GM12878 (cell line): ENCODE results near the gene ATP6V1F. TPM values are rescaled to one million over a fixed set of nuclear protein-coding genes. Genes with fewer than 3 reads are reported as not detected.

Experiments used
- ATAC-seq: fragments of 200-7000 bp; cut with Tn5 transposase; 3 replicates; pipeline ENCODE4 v1.9.1; 2020; ENCODE audit warnings: mild to moderate bottlenecking, moderate library complexity
- BruUV-seq: library from RNA; stranded (reverse); fragments of 400-500 nt; replicated peaks from 2 replicates; lab custom pipeline; 2021; lab: Mats Ljungman, UMichigan
- CTCF ChIA-PET: fragments of 300-600 bp; sonication (Branson Sonifier 250); formaldehyde crosslinking; extraction: SDS; loops from one replicate; lab custom pipeline; 2021; ENCODE audit warnings: inconsistent platforms; lab: Yijun Ruan, JAX
- POLR2A ChIA-PET: fragments of 350-600 bp; formaldehyde crosslinking; extraction: SDS; loops from one replicate; lab custom pipeline; 2021; ENCODE audit warnings: inconsistent platforms; lab: Charles Lee
- RAD21 ChIA-PET: fragments of 300-600 bp; sonication (Branson Sonifier 250); formaldehyde crosslinking; loops from one replicate; lab custom pipeline; 2023; ENCODE audit warnings: antibody characterized with exemption; ENCODE audit not compliant: unreplicated experiment; lab: Charles Lee
- SMC1A ChIA-PET: fragments of 300-600 bp; sonication (Branson Sonifier 250); formaldehyde crosslinking; loops from one replicate; lab custom pipeline; 2023; ENCODE audit not compliant: unreplicated experiment, uncharacterized antibody; lab: Charles Lee
- DNase-seq: peaks from one replicate; pipeline ENCODE4 v3.0.0-alpha.2; 2011; ENCODE audit warnings: low read depth, low spot score
- FAIRE-seq: peaks from 3 replicates; lab custom pipeline; 2011; peaks lifted over from hg19 to GRCh38; lab: Jason Lieb, UNC
- H2AFZ ChIP-seq: 2 replicates; pipeline ENCODE4 v1.6.0; 2011; ENCODE audit warnings: low read depth, low read length, control low read depth; ENCODE audit not compliant: control insufficient read depth
- H3K27ac ChIP-seq: 2 replicates; pipeline ENCODE4 v1.5.1; 2011; ENCODE audit warnings: control low read depth; ENCODE audit not compliant: control insufficient read depth, insufficient read depth
- H3K27me3 ChIP-seq, 2 experiments: replicated peaks in 1 of 2; 2 replicates each; pipeline versions ENCODE4 v1.6.0 to v1.6.1; 2011; ENCODE audit warnings: low read length in 1 of 2; ENCODE audit not compliant: control insufficient read depth in 2 of 2, insufficient read depth in 2 of 2
- H3K36me3 ChIP-seq, 2 experiments: 2 replicates each; pipeline ENCODE4 v1.5.1; 2011; ENCODE audit warnings: low read length in 1 of 2; ENCODE audit not compliant: control insufficient read depth in 2 of 2, insufficient read depth in 2 of 2
- H3K4me1 ChIP-seq: 2 replicates; pipeline ENCODE4 v1.6.1; 2011; ENCODE audit warnings: mild to moderate bottlenecking, low read length, moderate library complexity, mixed read lengths; ENCODE audit not compliant: control insufficient read depth, insufficient read depth
- H3K4me2 ChIP-seq: 2 replicates; pipeline ENCODE4 v1.6.0; 2011; ENCODE audit warnings: control low read depth; ENCODE audit not compliant: control insufficient read depth, insufficient read depth
- H3K4me3 ChIP-seq: fragments of 200-600 bp; sonication (generic); 2 replicates; pipeline ENCODE4 v1.5.1; 2016
- H3K79me2 ChIP-seq: 2 replicates; pipeline ENCODE4 v1.6.0; 2011; ENCODE audit warnings: low read length; ENCODE audit not compliant: control insufficient read depth, insufficient read depth
- H3K9ac ChIP-seq: 2 replicates; pipeline ENCODE4 v1.8.0; 2011; ENCODE audit warnings: low read length, control low read depth, mixed read lengths; ENCODE audit not compliant: control insufficient read depth, insufficient read depth
- H3K9me3 ChIP-seq: replicated peaks from 3 replicates; pipeline ENCODE4 v1.5.1; 2011; ENCODE audit warnings: mild to moderate bottlenecking, low read length; ENCODE audit not compliant: control insufficient read depth, insufficient read depth
- H4K20me1 ChIP-seq: 2 replicates; pipeline ENCODE4 v1.6.0; 2011; ENCODE audit not compliant: control insufficient read depth, insufficient read depth
- NFYA ChIP-seq: IDR thresholded peaks from 2 replicates; pipeline ENCODE4 v1.6.1; 2011; ENCODE audit warnings: low read depth, mild to moderate bottlenecking, low read length, improper control_type of control experiment, borderline replicate concordance
- POLR2A ChIP-seq: IDR thresholded peaks from 2 replicates; pipeline ENCODE4 v1.6.1; 2011; ENCODE audit warnings: low read depth, mild to moderate bottlenecking, low read length
- RFX5 ChIP-seq: IDR thresholded peaks from 2 replicates; pipeline ENCODE4 v1.6.1; 2011; ENCODE audit warnings: low read depth, low read length, improper control_type of control experiment
- SIX5 ChIP-seq: IDR thresholded peaks from 2 replicates; pipeline ENCODE4 v1.6.1; 2011; ENCODE audit warnings: mild to moderate bottlenecking, low read depth, low read length, moderate library complexity; ENCODE audit not compliant: severe bottlenecking
- TCF12 ChIP-seq: IDR thresholded peaks from 2 replicates; pipeline ENCODE4 v1.6.1; 2011; ENCODE audit warnings: low read depth, mild to moderate bottlenecking, low read length
- ZBED1 ChIP-seq: IDR thresholded peaks from 2 replicates; pipeline ENCODE4 v1.6.1; 2016; ENCODE audit warnings: borderline replicate concordance
- WGBS: methylation state at CpG from one replicate; pipeline ENCODE4 v1.1.6; 2016; ENCODE audit warnings: low lambda C conversion rate; ENCODE audit not compliant: insufficient replicate concordance, insufficient coverage; ENCODE audit errors: missing lambda C conversion rate; 5-methylcytosine and 5-hydroxymethylcytosine counted together
- in situ Hi-C: fragments of 300-500 bp; cut with MboI; formaldehyde crosslinking; loops from 9 replicates; pipeline ENCODE4 v1.14.3; 2018; ENCODE audit warnings: mixed read lengths
- intact Hi-C: fragments of 100-400 bp; cut with micrococcal nuclease; formaldehyde crosslinking; loops from one replicate; pipeline ENCODE4 v1.14.2; 2022; ENCODE audit not compliant: unreplicated experiment
- polyA plus RNA-seq, 11 experiments: library from polyadenylated mRNA; depleted of rRNA in 4 of 11; unstranded in 6 of 11; stranded (reverse) in 5 of 11; fragments of >200 nt; fragmentation: Nextera tagmentation in 4 of 11; fragmentation: Illumina TruSeq in 1 of 11; extraction: Ambion mirVana in 4 of 11; extraction: Trizol in 1 of 11; gene quantifications; 1 replicate in 1 of 11; 2 replicates in 10 of 11; pipeline versions ENCODE4 v1.2.1 to v1.2.3, GENCODE V29; 2011 to 2016; ENCODE audit warnings: inconsistent platforms in 2 of 11, missing spikeins in 2 of 11, low read depth in 1 of 11
- total RNA-seq, 4 experiments: library from RNA; depleted of rRNA in 3 of 4; stranded (reverse); fragments of >200 nt in 3 of 4; fragmentation: Illumina TruSeq in 1 of 4; extraction: Trizol in 1 of 4; gene quantifications; 2 replicates each; pipeline versions ENCODE4 v1.2.1 to v1.2.3, GENCODE V29; 2013 to 2021
- TF ChIP-seq, protein P1 (sequence below): IDR thresholded peaks from 2 replicates; pipeline ENCODE4 v1.6.1; 2012; ENCODE audit warnings: mild to moderate bottlenecking, low read depth, low read length

The ATP6V1F gene
- total and polyA plus RNA-seq, 10 of the 15 experiments (the other 5 are each of a cell fraction or from before 2014, with no cell fraction given) = 111 to 343 (median 203) TPM

DNA sequence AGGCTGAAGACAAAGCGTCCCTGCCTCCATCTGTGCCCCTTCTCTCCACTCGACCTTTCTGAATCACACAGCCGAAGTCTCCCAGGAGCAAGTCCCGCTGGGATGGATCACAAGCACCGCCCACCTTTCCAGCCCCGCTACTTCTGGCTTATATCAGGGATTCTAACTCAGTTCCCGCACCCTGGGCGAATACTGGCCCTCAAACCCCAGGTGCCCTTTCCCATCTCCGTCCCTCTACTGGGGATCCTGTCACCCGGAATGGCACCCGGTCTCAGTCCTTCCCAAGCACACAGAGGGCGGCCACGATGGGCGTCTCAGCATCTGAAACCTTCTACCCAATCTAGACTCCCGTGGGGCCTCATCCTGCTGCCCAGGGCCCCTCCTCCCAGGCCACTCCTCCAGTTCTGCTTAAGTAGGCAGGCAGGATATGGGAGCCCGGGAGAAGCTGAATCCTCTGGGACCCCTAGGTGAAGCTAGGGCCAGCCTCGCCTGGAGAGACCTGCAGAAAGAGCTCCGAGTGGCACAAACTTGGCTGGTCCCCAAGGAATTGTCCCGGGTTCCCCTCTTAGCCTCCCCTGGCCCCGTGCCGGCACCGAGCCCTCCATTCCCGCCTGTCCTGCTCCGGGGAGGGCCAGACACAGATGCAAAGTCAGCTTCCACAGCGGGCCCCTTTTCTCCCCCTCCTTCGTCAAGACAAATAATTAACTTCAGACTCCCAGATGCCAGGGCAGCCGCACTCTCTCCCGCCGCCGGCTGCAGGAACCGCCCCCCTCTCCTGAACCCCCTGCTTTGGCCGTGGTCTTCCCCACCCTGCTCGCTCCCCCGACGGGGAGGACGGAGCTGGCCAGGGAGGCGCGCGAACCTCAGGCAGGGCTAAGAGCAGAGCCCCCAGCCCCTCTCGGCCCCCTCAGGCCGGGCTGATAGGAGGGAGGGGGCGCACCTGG, 47.2 kb downstream of the ATP6V1F start:
- in situ Hi-C loops = loop anchor here (5.0 kb wide), 2 partner anchors 182 to 302 kb away; no protein-coding TSS in a partner anchor

More for the DNA sequence above, 47.2 kb downstream of the ATP6V1F start:
- ATAC-seq (no peak), DNase-seq (no peak), FAIRE-seq (no peak)
- SMC1A ChIA-PET = interaction anchor here (0.8 to 2.4 kb wide), 3 partner anchors 27 to 182 kb away, joined by 3 to 9 read pairs (median 4); no protein-coding TSS in a partner anchor
- Histone ChIP-seq H3K9me3 (no peaks in the 10 kb centered on the region), H3K79me2 (no peaks in the 10 kb centered on the region), H3K36me3 (no peaks in the 10 kb centered on the region), H4K20me1 (no peaks in the 10 kb centered on the region), H3K9ac (no peak overlapping the region), H3K4me2 (no peak overlapping the region), H2AFZ (no peak overlapping the region), H3K27me3 (no peaks in the 10 kb centered on the region), H3K4me3 (no peak overlapping the region), H3K4me1 (peaks cover 15% of the 10 kb centered on the region), H3K27ac (no peak overlapping the region)
- BruUV-seq = no TSS peak
- intact Hi-C loops = no loop called here
- POLR2A ChIA-PET = interaction anchor here (4.4 kb wide), 1 partner anchor 30 kb away, joined by 23 read pairs; no protein-coding TSS in a partner anchor
- CTCF ChIA-PET = interaction anchor here (0.6 to 5.3 kb wide), 5 partner anchors 13 to 180 kb away, joined by 3 to 41 read pairs (median 3); no protein-coding TSS in a partner anchor
- TF ChIP-seq RFX5 (no peak), SIX5 (no peak), ZBED1 (no peak), TCF12 (no peak), POLR2A (no peak), NFYA (no peak)
- TF ChIP-seq, protein P1, sequence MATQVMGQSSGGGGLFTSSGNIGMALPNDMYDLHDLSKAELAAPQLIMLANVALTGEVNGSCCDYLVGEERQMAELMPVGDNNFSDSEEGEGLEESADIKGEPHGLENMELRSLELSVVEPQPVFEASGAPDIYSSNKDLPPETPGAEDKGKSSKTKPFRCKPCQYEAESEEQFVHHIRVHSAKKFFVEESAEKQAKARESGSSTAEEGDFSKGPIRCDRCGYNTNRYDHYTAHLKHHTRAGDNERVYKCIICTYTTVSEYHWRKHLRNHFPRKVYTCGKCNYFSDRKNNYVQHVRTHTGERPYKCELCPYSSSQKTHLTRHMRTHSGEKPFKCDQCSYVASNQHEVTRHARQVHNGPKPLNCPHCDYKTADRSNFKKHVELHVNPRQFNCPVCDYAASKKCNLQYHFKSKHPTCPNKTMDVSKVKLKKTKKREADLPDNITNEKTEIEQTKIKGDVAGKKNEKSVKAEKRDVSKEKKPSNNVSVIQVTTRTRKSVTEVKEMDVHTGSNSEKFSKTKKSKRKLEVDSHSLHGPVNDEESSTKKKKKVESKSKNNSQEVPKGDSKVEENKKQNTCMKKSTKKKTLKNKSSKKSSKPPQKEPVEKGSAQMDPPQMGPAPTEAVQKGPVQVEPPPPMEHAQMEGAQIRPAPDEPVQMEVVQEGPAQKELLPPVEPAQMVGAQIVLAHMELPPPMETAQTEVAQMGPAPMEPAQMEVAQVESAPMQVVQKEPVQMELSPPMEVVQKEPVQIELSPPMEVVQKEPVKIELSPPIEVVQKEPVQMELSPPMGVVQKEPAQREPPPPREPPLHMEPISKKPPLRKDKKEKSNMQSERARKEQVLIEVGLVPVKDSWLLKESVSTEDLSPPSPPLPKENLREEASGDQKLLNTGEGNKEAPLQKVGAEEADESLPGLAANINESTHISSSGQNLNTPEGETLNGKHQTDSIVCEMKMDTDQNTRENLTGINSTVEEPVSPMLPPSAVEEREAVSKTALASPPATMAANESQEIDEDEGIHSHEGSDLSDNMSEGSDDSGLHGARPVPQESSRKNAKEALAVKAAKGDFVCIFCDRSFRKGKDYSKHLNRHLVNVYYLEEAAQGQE = no peak
- WGBS = 27% methylated on average over 35 of the region's 42 CpGs
- RAD21 ChIA-PET = interaction anchor here (0.9 to 3.0 kb wide), 4 partner anchors 24 to 181 kb away, joined by 5 to 12 read pairs (median 8); no protein-coding TSS in a partner anchor
